GM18511 (cell line): ENCODE measurements around the gene SLC9A3.

Experiments used
- ATAC-seq: cut with Tn5 transposase; IDR thresholded peaks from one replicate; pipeline ENCODE4 v1.9.1; 2021; ENCODE audit warnings: mild to moderate bottlenecking, moderate library complexity; ENCODE audit not compliant: unreplicated experiment

Gene SLC9A3

DNA sequence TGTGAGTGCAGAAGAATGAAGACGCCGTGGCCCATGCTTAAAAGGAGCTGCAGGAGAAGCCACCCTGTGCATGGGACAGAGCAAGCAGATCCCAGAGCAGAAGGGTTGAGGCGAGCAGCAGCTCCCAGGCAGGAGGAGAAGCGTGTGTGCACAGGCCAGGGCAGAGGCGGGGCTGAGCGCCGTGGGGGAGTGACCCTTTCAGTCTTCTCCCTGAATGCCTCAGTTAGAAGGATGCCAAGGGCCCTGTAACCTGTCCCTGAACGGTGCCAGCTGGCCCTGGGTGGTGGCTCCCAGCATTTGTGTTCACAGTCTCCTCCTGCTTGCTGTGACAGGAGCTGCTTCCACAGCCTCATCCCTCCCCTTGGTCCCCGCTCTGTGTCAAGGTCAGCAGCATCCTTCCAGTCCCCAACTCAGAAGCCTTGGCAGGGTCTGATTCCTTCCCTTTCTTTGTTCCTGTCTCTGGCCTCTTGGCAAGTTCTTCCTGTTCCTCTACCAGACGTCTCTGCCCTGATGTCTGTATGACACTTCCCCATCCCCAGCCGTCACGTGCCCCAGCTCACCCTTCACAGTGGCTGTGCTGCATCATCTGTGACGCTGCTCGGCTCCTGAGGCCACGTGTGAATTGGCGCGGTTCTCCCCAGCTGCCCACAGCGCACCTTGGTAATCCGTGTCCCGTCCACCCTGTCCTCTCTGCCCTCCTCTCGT lies 76.0 kb downstream of the SLC9A3 start:
- no peak for ATAC-seq

DNA sequence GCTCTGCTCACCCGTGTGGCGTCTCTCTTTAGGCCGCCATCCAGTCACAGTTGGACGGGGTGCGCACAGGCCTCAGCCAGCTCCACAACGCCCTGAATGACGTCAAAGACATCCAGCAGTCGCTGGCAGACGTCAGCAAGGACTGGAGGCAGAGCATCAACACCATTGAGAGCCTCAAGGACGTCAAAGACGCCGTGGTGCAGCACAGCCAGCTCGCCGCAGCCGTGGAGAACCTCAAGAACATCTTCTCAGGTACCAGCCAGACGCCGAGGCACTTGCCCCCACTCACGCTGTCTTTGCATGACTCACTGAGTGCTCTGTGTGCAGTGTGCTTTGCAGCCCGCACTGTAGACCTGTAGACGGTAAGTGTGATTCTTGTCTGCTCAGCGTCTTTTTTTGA lies 76.7 kb downstream of the SLC9A3 start:
- ATAC-seq = no peak

GRCh38 chr5:446883-447263 lies 77.4 kb downstream of the SLC9A3 start:
- no peak for ATAC-seq

DNA sequence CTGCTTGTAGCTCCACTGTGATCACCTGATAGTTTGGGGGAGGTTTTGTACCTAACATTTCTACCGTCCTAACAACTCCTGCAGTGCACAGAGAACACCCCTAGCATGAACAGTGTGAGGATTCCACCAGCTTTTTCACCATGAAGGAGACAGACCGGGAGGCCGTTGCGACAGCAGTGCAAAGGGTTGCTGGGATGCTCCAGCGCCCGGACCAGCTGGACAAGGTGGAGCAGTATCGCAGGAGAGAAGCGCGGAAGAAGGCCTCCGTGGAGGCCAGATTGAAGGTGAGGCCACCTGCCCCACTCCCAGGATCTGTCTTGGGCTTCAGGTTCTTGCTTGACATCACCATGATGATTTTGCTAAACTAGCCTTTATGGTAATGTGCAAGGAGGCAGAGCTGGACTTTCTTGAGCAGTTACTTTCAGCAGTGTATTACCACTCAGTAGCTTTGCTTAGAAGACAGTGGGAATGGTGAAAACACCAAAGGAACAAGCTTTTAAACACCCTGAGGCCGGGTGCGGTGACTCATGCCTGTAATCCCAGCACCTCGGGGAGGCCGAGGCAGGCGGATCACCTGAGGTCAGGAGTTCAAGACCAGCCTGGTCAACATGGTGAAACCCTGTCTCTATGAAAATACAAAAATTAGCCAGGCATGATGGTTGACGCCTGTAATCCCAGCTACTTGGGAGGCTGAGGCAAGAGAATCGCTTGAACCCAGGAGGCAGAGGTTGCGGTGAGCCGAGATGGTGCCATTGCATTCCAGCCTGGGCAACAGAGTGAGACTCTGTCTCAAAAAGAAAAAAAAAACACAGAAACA lies 78.0 kb downstream of the SLC9A3 start:
- ATAC-seq = no peak

- ATAC-seq = no peak
Observed at GRCh38 chr5:445591-445990, 78.7 kb downstream of the SLC9A3 start.

- ATAC-seq = no peak
Observed at GRCh38 chr5:444226-444625, 80.0 kb downstream of the SLC9A3 start.

- ATAC-seq = peak; percentile 25
Observed at GRCh38 chr5:443239-444151, 80.8 kb downstream of the SLC9A3 start.

- peak; percentile 86 for ATAC-seq
Observed at GRCh38 chr5:442335-443238, 81.7 kb downstream of the SLC9A3 start, which contains the start of gene EXOC3. Gene EXOC3, plus strand, starts transcription at chr5:443176. Its CDS starts 3,030 bp downstream, at chr5:446206.

DNA sequence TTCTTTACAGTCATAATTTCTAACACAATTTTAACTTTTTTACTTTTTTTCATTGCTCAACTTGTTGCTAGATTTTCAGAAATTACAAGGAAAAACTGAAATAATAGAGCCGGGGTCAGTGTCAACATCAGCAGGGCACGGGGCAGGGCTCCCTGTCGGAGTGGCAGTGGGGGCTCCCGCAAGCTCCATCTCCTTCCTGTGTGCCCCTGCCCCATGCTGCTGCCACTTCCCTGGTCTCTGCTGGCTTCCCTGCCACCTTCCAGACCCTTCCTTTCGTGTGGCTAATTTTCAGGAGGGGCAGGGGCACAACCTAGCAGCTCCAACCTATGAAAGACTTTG lies 82.3 kb downstream of the SLC9A3 start:
- no peak for ATAC-seq

DNA sequence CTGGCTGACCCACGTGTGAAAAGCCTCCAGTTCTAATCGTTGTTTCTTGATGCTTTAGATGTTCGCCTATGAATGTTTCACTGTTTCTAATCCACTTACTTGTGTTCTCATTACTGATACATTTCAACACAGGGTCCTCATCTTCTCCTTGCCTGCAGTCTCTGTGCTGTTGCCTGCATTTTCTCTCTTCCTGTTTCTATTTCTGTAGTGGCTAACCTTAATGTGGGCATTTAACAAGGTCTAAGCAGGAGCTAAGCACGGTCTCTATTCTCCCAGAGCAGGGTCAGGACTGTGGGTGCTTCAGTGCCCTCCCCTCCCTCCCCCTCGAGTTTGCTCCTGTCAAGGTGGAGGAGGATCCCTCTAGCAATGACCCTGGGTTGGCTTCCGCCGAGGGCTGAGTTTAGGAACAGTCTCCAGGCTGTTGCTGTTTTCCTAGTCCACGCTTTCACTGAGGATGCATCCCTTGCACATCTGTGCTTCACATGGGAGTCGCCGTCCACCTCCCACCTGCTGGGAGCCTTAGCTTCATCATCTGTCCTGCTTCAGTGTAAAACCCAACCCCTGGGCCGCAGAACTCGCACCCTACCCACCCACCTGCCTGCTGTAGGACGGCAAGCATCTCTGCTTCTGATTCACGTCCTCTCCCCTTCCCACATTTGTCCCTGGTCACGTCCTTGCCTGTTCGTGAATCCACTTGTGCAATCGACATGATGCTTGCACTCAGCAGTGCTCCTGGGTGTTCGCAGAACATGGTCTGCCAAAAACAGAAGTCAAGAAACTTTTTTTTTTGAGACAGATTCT lies 83.6 kb downstream of the SLC9A3 start:
- no peak for ATAC-seq

DNA sequence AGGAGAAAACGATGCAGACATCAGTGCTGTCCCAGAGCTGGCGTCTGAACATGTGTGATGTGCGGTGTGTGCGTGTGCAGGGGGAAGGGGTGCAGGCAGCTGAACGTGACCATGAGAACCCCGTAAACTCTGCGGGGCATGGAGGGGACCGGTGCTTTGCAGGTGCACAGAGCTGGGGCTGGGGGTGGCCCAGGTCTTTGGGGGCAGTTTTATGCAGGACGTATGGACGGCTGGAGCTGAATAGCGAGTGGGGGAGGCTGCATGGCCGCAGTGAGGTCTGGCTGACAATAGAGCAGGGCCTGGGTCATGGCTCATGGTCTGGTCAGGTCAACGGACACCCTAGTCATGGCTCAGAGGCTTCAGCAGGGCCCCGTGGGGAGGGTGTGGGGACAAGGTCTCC lies 84.6 kb downstream of the SLC9A3 start:
- ATAC-seq = no peak

GRCh38 chr5:439181-439580 lies 85.1 kb downstream of the SLC9A3 start:
- ATAC-seq = no peak

- ATAC-seq = no peak
Observed at GRCh38 chr5:438481-438981, 85.7 kb downstream of the SLC9A3 start.

GRCh38 chr5:437281-437771 lies 86.9 kb downstream of the SLC9A3 start:
- no peak for ATAC-seq

DNA sequence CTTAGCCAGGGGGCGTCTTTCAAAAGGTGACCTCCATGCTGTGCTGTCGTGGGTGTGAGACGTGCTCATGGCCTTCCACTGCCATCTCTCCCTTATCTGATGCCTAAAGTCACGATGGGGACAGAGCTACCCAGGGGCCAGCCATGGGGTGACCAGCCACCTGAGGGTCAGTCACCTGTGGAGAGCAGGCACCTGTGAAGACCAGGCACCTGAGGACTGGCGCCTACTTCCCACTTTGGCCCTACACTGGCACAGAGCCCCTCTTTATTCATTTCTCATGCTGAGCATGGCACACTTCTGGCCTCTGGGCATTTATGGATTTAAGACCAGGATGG lies 87.6 kb downstream of the SLC9A3 start:
- no peak for ATAC-seq

- no peak for ATAC-seq
Observed at GRCh38 chr5:435961-436640, 88.1 kb downstream of the SLC9A3 start.

DNA sequence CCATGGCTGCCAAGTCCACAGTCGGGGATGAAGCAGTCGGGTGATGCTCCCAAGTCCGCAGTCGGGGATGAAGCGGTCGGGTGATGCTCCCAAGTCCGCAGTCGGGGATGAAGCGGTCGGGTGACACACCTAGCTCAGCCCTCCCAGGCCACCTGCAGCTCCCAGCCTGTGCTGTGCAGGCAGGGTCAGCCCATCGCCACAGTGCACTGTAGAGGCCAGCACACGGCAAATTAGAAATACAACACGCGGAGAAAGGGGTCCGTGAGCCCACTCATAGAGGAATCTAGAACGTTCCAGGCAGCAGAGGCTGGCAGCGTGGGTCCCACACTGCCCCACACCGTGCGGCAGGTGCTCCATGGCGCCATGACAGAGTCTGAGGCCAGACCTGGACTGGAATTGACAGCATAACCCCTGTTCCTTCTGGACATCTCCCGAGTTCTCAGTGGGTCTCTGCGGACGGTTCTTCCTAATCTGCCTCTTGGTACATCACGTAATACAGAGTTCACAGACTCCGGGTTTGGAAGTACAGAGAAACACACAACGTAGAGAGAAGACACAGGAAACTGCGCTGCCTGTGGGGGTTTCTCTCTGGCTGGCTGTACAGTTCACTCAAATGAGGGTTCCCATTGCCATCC lies 89.0 kb downstream of the SLC9A3 start:
- no peak for ATAC-seq

- no peak for ATAC-seq
Observed at GRCh38 chr5:434443-435146, 89.7 kb downstream of the SLC9A3 start.
